Nephron (organoid): ENCODE measurements around the gene TMEM135.
"Not testable (repeated sequence)": the region's sequence is repeated elsewhere in the genome, so short reads cannot be mapped to it uniquely, and the experiment has no call there.

ENCODE experiments used
- H3K27ac Mint-ChIP-seq, 3 experiments: 2 replicates each; pipeline ENCODE4 v1.8.0; 2020; ENCODE audit warnings: mixed read lengths in 3 of 3, mild to moderate bottlenecking in 2 of 3, moderate library complexity in 1 of 3
- H3K27me3 Mint-ChIP-seq: 2 replicates; pipeline ENCODE4 v1.8.0; 2021; ENCODE audit warnings: low read depth, mild to moderate bottlenecking, moderate library complexity, mixed read lengths
- H3K36me3 Mint-ChIP-seq: 2 replicates; pipeline ENCODE4 v1.8.0; 2020; ENCODE audit warnings: low read depth, mixed read lengths
- H3K4me1 Mint-ChIP-seq: 2 replicates; pipeline ENCODE4 v1.8.0; 2020; ENCODE audit warnings: mixed read lengths
- H3K4me3 Mint-ChIP-seq, 3 experiments: 2 replicates each; pipeline ENCODE4 v1.8.0; 2020; ENCODE audit warnings: mild to moderate bottlenecking in 3 of 3, mixed read lengths in 3 of 3, moderate library complexity in 2 of 3
- H3K9me3 Mint-ChIP-seq: 2 replicates; pipeline ENCODE4 v1.8.0; 2020; ENCODE audit warnings: mixed read lengths
- TF ChIP-seq, protein P1 (sequence below), 3 experiments: fragments of 200-600 bp; sonication (generic); IDR thresholded peaks; one replicate each; pipeline ENCODE4 v1.5.0; 2021; ENCODE audit warnings: antibody characterized with exemption in 3 of 3; ENCODE audit not compliant: unreplicated experiment in 3 of 3

The TMEM135 gene

DNA sequence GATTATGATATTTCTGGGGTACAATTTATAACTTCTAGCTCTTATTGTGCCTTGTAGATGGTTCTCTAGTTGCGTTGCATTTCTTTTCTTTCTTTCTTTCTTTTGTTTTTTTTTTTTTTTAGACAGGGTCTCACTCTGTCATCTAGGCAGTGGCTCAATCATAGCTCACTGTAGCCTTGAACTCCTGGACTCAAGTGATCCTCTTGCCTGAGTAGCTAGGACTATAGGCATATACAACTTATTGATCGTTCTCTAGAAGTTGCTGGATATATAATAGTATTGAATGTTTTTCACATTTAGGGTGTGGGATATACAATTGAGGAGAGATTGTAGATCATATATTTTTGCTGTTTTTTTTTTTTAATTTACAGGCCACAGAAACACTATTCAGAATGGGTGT is 119.2 kb downstream of the TMEM135 start:
- Mint-ChIP-seq H3K36me3 (peaks cover 3% of the 10 kb centered on the region), H3K9me3 (peaks cover 2% of the 10 kb centered on the region), H3K4me3 (no peak overlapping the region), H3K4me1 (no peaks in the 10 kb centered on the region), H3K27me3 (no peaks in the 10 kb centered on the region), H3K27ac (no peak overlapping the region)
- TF ChIP-seq, protein P1, sequence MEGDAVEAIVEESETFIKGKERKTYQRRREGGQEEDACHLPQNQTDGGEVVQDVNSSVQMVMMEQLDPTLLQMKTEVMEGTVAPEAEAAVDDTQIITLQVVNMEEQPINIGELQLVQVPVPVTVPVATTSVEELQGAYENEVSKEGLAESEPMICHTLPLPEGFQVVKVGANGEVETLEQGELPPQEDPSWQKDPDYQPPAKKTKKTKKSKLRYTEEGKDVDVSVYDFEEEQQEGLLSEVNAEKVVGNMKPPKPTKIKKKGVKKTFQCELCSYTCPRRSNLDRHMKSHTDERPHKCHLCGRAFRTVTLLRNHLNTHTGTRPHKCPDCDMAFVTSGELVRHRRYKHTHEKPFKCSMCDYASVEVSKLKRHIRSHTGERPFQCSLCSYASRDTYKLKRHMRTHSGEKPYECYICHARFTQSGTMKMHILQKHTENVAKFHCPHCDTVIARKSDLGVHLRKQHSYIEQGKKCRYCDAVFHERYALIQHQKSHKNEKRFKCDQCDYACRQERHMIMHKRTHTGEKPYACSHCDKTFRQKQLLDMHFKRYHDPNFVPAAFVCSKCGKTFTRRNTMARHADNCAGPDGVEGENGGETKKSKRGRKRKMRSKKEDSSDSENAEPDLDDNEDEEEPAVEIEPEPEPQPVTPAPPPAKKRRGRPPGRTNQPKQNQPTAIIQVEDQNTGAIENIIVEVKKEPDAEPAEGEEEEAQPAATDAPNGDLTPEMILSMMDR (IDR thresholded peaks at IDR 0.05; ENCODE audit: unreplicated experiment in 3 of 3) = no peak

DNA sequence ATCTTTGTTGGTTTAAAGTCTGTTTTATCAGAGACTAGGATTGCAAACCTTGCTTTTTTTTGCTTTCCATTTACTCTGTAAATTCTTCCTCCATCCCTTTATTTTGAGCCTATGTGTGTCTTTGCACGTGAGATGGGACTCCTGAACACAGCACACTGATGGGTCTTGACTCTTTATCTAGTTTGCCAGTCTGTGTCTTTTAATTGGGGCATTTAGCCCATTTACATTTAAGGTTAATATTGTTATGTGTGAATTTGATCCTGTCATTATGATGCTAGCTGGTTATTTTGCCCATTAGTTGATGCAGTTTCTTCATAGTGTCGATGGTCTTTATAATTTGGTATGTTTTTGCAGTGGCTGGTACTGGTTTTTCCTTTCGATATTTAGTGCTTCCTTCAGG is 131.3 kb downstream of the TMEM135 start:
- H3K4me1 Mint-ChIP-seq, H3K27me3 Mint-ChIP-seq, H3K4me3 Mint-ChIP-seq, H3K27ac Mint-ChIP-seq: not testable (repeated sequence)
- peaks cover 49% of the 10 kb centered on the region for H3K9me3 Mint-ChIP-seq
- peaks cover 51% of the 10 kb centered on the region for H3K36me3 Mint-ChIP-seq

DNA sequence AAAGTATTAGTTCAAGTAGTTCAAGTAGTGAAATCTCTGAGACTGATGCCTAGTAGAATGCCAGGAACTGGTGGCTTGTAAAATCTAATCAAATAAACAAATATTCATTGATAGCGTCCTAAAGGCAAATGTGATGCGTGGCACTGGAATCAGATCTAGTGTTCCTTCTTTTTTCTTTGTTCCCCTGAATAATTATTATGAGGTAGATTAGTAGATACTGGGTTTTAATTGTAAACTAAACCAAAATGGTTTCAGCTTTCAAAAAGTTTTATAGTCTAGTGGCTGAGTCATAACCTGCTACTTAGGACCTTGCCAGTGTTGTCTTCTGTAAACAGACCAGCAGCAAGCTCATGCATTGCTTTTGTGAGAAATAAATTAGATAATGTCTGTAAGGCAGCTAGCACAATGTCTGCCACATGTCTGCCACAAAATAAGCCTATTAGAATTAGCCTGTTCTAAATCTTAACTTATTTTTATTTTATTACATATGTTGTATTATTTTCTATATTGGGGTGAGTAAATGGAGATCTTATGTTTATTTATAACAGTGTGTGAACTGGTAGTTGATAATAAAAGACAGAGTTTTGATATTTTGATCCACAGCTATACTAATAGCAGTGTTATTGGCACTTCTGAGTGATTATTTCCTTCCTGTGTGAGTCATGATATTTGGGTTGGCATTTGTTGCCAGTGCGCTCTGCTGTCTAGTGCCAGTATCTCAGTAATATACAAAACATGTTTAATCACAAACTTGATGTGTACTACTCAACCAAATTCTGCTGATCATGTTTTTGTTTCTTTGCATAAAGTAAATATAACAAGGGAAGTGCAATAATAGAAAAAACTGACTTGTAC is 135.7 kb downstream of the TMEM135 start:
- TF ChIP-seq, protein P1 (IDR thresholded peaks at IDR 0.05; ENCODE audit: unreplicated experiment in 3 of 3) = no peak
- Mint-ChIP-seq H3K27me3 (no peaks in the 10 kb centered on the region), H3K4me1 (peaks cover 4% of the 10 kb centered on the region), H3K36me3 (peaks cover 33% of the 10 kb centered on the region), H3K9me3 (peaks cover 21% of the 10 kb centered on the region), H3K27ac (peak overlapping the region in 1 of 3 experiments; percentile 38), H3K4me3 (no peak overlapping the region)

DNA sequence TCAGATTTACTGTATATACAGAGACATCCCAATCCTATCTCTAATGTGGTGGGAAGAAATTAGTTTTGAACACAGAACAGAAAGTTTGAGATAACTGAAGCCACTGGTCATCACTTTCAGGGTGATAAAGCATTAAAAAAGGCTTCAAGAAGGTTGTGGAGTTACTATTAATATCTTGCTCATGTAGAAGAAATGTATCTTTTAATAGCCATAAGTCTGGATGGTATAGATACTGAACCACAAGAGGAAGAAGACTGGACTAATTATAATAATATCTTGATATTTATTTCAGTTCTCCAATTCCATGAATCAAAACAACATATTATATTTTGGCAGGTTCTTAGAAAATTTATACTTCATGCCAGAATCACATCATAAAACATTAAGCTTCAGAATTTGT is 137.1 kb downstream of the TMEM135 start:
- peaks cover 4% of the 10 kb centered on the region for H3K4me1 Mint-ChIP-seq
- no peaks in the 10 kb centered on the region for H3K27me3 Mint-ChIP-seq
- peaks cover 7% of the 10 kb centered on the region for H3K9me3 Mint-ChIP-seq
- H3K27ac Mint-ChIP-seq = no peak overlapping the region
- H3K36me3 Mint-ChIP-seq = peaks cover 35% of the 10 kb centered on the region
- no peak overlapping the region for H3K4me3 Mint-ChIP-seq
- TF ChIP-seq, protein P1 (IDR thresholded peaks at IDR 0.05; ENCODE audit: unreplicated experiment in 3 of 3) = no peak

DNA sequence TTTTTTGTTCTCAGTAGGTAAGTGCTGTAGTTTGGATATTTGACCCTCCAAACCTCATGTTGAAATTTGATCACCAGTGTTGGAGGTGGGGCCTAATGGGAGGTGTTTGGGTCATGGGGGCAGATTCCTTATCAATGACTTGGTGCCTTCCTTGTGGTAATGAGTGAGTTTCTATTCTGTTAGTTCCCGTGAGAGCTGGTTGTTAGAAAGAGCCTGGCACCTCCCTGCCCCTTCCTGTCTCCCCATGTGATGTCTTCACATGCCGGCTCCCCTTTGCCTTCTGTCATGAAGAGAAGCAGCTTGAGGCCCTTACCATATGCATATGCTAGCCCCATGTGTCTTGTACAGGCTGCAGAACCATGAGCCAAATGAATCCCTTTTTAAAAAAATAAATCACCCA is 138.3 kb downstream of the TMEM135 start:
- peaks cover 4% of the 10 kb centered on the region for H3K4me1 Mint-ChIP-seq
- H3K4me3 Mint-ChIP-seq = no peak overlapping the region
- TF ChIP-seq, protein P1 (IDR thresholded peaks at IDR 0.05; ENCODE audit: unreplicated experiment in 3 of 3) = no peak
- H3K36me3 Mint-ChIP-seq = peaks cover 35% of the 10 kb centered on the region
- H3K27ac Mint-ChIP-seq = no peak overlapping the region
- H3K27me3 Mint-ChIP-seq = no peaks in the 10 kb centered on the region
- peaks cover 3% of the 10 kb centered on the region for H3K9me3 Mint-ChIP-seq

DNA sequence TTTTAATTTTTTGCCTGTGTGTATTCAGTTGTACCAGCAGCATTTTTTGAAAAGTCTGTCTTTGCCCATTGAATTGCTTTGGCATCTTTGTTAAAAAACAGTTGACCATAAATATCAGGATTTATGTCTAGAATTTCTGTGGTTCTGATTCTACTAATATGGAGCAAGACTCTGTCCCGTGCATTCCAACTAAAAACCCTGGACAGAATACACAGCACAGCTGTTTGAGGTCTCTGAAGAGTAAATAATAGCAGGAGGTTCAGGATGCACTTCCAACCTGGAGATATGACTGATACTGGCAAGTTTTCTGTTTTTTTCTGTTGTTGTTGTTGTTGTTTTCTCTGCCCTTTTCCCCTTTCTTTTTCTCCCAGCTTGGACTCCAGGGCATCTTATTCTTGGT is 141.9 kb downstream of the TMEM135 start:
- Mint-ChIP-seq H3K27ac (no peak overlapping the region), H3K36me3 (peaks cover 35% of the 10 kb centered on the region), H3K4me3 (no peak overlapping the region), H3K9me3 (peaks cover 3% of the 10 kb centered on the region), H3K27me3 (no peaks in the 10 kb centered on the region), H3K4me1 (no peaks in the 10 kb centered on the region)
- TF ChIP-seq, protein P1 (IDR thresholded peaks at IDR 0.05; ENCODE audit: unreplicated experiment in 3 of 3) = no peak
